ENCODE results near the gene TAS1R1.

DNA sequence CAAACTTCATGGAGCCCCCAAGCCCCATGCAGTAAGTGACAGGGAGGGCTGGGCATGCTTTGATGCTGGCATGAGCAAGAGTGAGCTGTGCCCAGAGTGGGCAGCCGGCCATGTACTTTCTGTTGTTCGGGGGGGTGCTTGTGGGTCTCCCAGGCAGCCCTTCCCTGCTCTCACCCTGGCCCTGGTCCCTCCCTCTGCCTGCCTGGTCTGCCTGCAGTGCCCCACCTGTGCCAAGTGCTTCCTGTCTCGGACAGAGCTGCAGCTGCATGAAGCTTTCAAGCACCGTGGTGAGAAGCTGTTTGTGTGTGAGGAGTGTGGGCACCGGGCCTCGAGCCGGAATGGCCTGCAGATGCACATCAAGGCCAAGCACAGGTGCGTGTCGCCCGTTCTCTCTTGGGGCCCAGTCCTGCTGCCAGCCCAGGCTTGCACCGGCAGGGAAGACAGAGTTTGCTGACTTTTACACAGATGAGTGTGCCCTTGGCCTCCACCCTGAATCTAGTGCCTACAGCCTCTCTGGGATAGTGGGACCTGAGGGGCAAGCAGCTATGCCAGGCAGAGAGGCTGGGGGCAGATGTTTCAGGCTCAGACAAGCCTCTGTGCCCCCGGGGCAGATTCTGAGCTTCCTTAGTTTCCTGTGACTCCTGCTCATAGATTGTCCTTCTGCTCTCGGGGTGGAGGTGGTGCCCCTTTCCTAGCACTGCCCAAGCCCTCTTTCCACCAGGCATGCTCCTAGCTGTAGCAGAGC is 32.3 kb downstream of the TAS1R1 start:
- TF ChIP-seq, protein P1, sequence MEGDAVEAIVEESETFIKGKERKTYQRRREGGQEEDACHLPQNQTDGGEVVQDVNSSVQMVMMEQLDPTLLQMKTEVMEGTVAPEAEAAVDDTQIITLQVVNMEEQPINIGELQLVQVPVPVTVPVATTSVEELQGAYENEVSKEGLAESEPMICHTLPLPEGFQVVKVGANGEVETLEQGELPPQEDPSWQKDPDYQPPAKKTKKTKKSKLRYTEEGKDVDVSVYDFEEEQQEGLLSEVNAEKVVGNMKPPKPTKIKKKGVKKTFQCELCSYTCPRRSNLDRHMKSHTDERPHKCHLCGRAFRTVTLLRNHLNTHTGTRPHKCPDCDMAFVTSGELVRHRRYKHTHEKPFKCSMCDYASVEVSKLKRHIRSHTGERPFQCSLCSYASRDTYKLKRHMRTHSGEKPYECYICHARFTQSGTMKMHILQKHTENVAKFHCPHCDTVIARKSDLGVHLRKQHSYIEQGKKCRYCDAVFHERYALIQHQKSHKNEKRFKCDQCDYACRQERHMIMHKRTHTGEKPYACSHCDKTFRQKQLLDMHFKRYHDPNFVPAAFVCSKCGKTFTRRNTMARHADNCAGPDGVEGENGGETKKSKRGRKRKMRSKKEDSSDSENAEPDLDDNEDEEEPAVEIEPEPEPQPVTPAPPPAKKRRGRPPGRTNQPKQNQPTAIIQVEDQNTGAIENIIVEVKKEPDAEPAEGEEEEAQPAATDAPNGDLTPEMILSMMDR (IDR thresholded peaks at IDR 0.05; ENCODE audit: poor library complexity) = no peak
- no peak for TF ChIP-seq EZH2 (IDR thresholded peaks at IDR 0.05; ENCODE audit: borderline replicate concordance)
